GM10266 (cell line): ENCODE measurements around the gene DGAT2.

ENCODE experiments used
- DNase-seq: peaks from one replicate; pipeline ENCODE4 v3.0.0; 2012; ENCODE audit errors: extremely low spot score
- CTCF ChIP-seq: IDR thresholded peaks from 2 replicates; pipeline ENCODE4 v1.5.1; 2012; ENCODE audit warnings: mild to moderate bottlenecking, low read depth; ENCODE audit not compliant: control insufficient read depth, insufficient read depth; ENCODE audit errors: missing control alignments

DGAT2 gene

GRCh38 chr11:75797116-75797515, 28.5 kb downstream of the DGAT2 start:
- TF ChIP-seq CTCF: no peak
- no peak for DNase-seq

GRCh38 chr11:75797792-75798191, 29.2 kb downstream of the DGAT2 start:
- TF ChIP-seq CTCF: no peak

GRCh38 chr11:75800136-75800675, 31.6 kb downstream of the DGAT2 start:
- no peak for TF ChIP-seq CTCF
- DNase-seq: no peak

More at GRCh38 chr11:75797792-75798191, 29.2 kb downstream of the DGAT2 start:
- DNase-seq: no peak

- no peak for DNase-seq
- peak; percentile 26 for TF ChIP-seq CTCF
Measured at GRCh38 chr11:75800728-75801361, 32.3 kb downstream of the DGAT2 start.

GRCh38 chr11:75801362-75802020, 32.9 kb downstream of the DGAT2 start:
- TF ChIP-seq CTCF: no peak
- DNase-seq: no peak

GRCh38 chr11:75802021-75802912, 33.7 kb downstream of the DGAT2 start:
- DNase-seq: no peak
- no peak for TF ChIP-seq CTCF
